Endothelial cell of umbilical vein (primary cell): ENCODE measurements around the gene CIZ1. TPM values are rescaled to one million over a fixed set of nuclear protein-coding genes. Genes with fewer than 3 reads are reported as not detected.

Source experiments
- BruUV-seq: library from RNA; stranded (reverse); fragments of 400-500 nt; replicated peaks from 2 replicates; lab custom pipeline; 2021; lab: Mats Ljungman, UMichigan
- CTCF ChIA-PET: fragments of 300-600, 350-600 bp; sonication (Branson Sonifier 250); formaldehyde crosslinking; loops from one replicate; lab custom pipeline; 2021; ENCODE audit warnings: antibody characterized with exemption, inconsistent platforms; lab: Charles Lee
- POLR2A ChIA-PET: fragments of 300-600, 350-600 bp; sonication (Branson Sonifier 250); formaldehyde crosslinking; loops from one replicate; lab custom pipeline; 2021; ENCODE audit warnings: antibody characterized with exemption, inconsistent platforms; lab: Charles Lee
- DNase-seq: peaks from one replicate; pipeline ENCODE4 v3.0.0-alpha.2; 2011; ENCODE audit warnings: low read depth, low spot score
- FAIRE-seq: peaks from 2 replicates; lab custom pipeline; 2011; peaks lifted over from hg19 to GRCh38; lab: Jason Lieb, UNC
- H2AFZ ChIP-seq: 2 replicates; pipeline ENCODE4 v1.6.0; 2012; ENCODE audit warnings: low read depth, low read length, control low read depth, inconsistent platforms
- H3K27ac ChIP-seq: 2 replicates; pipeline ENCODE4 v1.5.1; 2011; ENCODE audit warnings: low read depth, mild to moderate bottlenecking, control low read depth, low read length, moderate library complexity; ENCODE audit not compliant: insufficient read depth
- H3K27me3 ChIP-seq, 2 experiments: 2 replicates each; pipeline versions ENCODE4 v1.6.0 to v1.6.1; 2011; ENCODE audit warnings: low read length in 2 of 2, mixed read lengths in 1 of 2; ENCODE audit not compliant: control insufficient read depth in 2 of 2, insufficient read depth in 2 of 2
- H3K36me3 ChIP-seq, 2 experiments: 2 replicates in 1 of 2; 3 replicates in 1 of 2; pipeline ENCODE4 v1.5.1; 2011; ENCODE audit warnings: low read length in 2 of 2, mild to moderate bottlenecking in 1 of 2, moderate library complexity in 1 of 2; ENCODE audit not compliant: control insufficient read depth in 2 of 2, insufficient read depth in 2 of 2; ENCODE audit errors: extremely low read depth in 1 of 2
- H3K4me1 ChIP-seq: 3 replicates; pipeline ENCODE4 v1.5.1; 2011; ENCODE audit warnings: mild to moderate bottlenecking, low read length; ENCODE audit not compliant: control insufficient read depth, insufficient read depth; ENCODE audit errors: extremely low read depth
- H3K4me2 ChIP-seq: 2 replicates; pipeline ENCODE4 v1.6.1; 2011; ENCODE audit warnings: low read length, control low read depth, mixed read lengths; ENCODE audit not compliant: insufficient read depth
- H3K4me3 ChIP-seq, 3 experiments: fragments of 200-600 bp in 1 of 3; sonication (generic), shearing (Covaris generic) in 1 of 3; replicated peaks in 1 of 3; 2 replicates each; pipeline ENCODE4 v1.5.1; 2011 to 2016; ENCODE audit warnings: control low read depth in 3 of 3, low read length in 3 of 3, mild to moderate bottlenecking in 2 of 3, inconsistent platforms in 1 of 3, low read depth in 1 of 3, moderate library complexity in 1 of 3; ENCODE audit not compliant: insufficient read depth in 1 of 3
- H3K79me2 ChIP-seq: 2 replicates; pipeline ENCODE4 v1.6.0; 2012; ENCODE audit warnings: low read length, inconsistent platforms; ENCODE audit not compliant: control insufficient read depth, insufficient read depth
- H3K9ac ChIP-seq: replicated peaks from 2 replicates; pipeline ENCODE3; 2011; ENCODE audit warnings: low read length, control low read depth; ENCODE audit not compliant: insufficient read depth; ENCODE audit errors: extremely low read depth
- H3K9me1 ChIP-seq: replicated peaks from 3 replicates; pipeline ENCODE4 v1.6.0; 2011; ENCODE audit warnings: mild to moderate bottlenecking, low read length; ENCODE audit not compliant: control insufficient read depth, insufficient read depth; ENCODE audit errors: extremely low read depth
- H3K9me3 ChIP-seq: replicated peaks from 2 replicates; pipeline ENCODE4 v1.5.1; 2012; ENCODE audit warnings: low read length, inconsistent platforms; ENCODE audit not compliant: control insufficient read depth, insufficient read depth
- H4K20me1 ChIP-seq: replicated peaks from 2 replicates; pipeline ENCODE3; 2011; ENCODE audit warnings: mild to moderate bottlenecking, low read length; ENCODE audit not compliant: control insufficient read depth, insufficient read depth; ENCODE audit errors: extremely low read depth
- EZH2 ChIP-seq: IDR thresholded peaks from 2 replicates; pipeline ENCODE4 v1.6.1; 2012; ENCODE audit warnings: borderline replicate concordance, low read depth, mild to moderate bottlenecking, moderate library complexity, low read length, inconsistent platforms; ENCODE audit not compliant: severe bottlenecking
- FOS ChIP-seq: IDR thresholded peaks from 2 replicates; pipeline ENCODE4 v1.6.1; 2011; ENCODE audit warnings: mild to moderate bottlenecking, low read length, moderate library complexity, borderline replicate concordance; ENCODE audit not compliant: insufficient read depth
- GATA2 ChIP-seq: IDR thresholded peaks from 2 replicates; pipeline ENCODE4 v1.7.0; 2011; ENCODE audit warnings: low read depth, mild to moderate bottlenecking, moderate library complexity, mixed read lengths, low read length; ENCODE audit not compliant: insufficient read length, insufficient read depth
- JUN ChIP-seq: IDR thresholded peaks from 2 replicates; pipeline ENCODE4 v1.6.1; 2011; ENCODE audit warnings: borderline replicate concordance, low read depth; ENCODE audit not compliant: insufficient read length, insufficient read depth
- MYC ChIP-seq: IDR thresholded peaks from one replicate; pipeline ENCODE4 v1.6.1; 2011; ENCODE audit warnings: mild to moderate bottlenecking, low read depth, low read length
- POLR2A ChIP-seq: IDR thresholded peaks from 2 replicates; pipeline ENCODE4 v1.6.1; 2012; ENCODE audit warnings: low read depth, mild to moderate bottlenecking, control low read depth, low read length
- POLR2AphosphoS5 ChIP-seq: IDR thresholded peaks from 2 replicates; pipeline ENCODE4 v1.6.1; 2012; ENCODE audit warnings: low read depth, mild to moderate bottlenecking, control low read depth, low read length, moderate library complexity; ENCODE audit not compliant: insufficient read depth
- dilution Hi-C: fragments of 300-500 bp; cut with MboI; formaldehyde crosslinking; loops from one replicate; pipeline ENCODE4 v1.15.0; 2019; ENCODE audit warnings: low sequenced_read_pairs; ENCODE audit not compliant: extremely low pct_ligation_motif_present
- intact Hi-C: fragments of 100-400 bp; cut with micrococcal nuclease; formaldehyde crosslinking; loops from one replicate; pipeline ENCODE4 v1.10.0; 2022
- polyA plus RNA-seq, 4 experiments: library from polyadenylated mRNA; depleted of rRNA in 3 of 4; stranded (reverse) in 3 of 4; unstranded in 1 of 4; fragments of >200 nt; gene quantifications; 2 replicates each; pipeline versions ENCODE4 v1.2.1 to v1.2.3, GENCODE V29; 2011 to 2012; ENCODE audit warnings: missing spikeins in 1 of 4
- total RNA-seq: library from RNA; stranded (reverse); gene quantifications from 2 replicates; pipeline ENCODE4 v1.2.3, GENCODE V29; 2021
- TF ChIP-seq, protein P1 (sequence below): IDR thresholded peaks from 2 replicates; pipeline ENCODE4 v1.6.1; 2011; ENCODE audit not compliant: insufficient read depth, insufficient read length

The CIZ1 gene
- total and polyA plus RNA-seq, 2 donors (not counting 3 experiments of a cell fraction or from before 2014, with no cell fraction given), result 88.3 to 150 TPM

DNA sequence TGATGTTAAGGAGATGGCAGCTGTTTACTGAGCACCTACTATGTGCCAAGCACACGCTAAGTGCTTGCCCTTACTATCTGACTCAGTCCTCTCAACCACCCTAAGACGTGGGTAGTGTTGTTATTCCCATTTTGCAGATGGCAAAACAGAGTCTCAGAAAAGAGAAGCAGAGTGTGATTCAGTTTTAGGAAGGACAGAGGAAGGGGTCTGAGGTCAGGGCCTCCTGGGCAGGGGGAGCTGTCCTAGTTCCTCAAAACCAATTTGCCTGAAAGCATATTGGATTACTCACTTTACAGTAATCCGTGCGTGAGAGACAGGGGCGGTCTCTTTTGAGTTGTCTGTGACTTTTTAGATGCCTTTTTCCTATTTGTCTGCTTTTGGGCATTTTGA lies 35.0 kb upstream of the CIZ1 start:
- H3K9ac ChIP-seq, result no peak overlapping the region
- FAIRE-seq, result no peak
- dilution Hi-C loops, result no loop called here

DNA sequence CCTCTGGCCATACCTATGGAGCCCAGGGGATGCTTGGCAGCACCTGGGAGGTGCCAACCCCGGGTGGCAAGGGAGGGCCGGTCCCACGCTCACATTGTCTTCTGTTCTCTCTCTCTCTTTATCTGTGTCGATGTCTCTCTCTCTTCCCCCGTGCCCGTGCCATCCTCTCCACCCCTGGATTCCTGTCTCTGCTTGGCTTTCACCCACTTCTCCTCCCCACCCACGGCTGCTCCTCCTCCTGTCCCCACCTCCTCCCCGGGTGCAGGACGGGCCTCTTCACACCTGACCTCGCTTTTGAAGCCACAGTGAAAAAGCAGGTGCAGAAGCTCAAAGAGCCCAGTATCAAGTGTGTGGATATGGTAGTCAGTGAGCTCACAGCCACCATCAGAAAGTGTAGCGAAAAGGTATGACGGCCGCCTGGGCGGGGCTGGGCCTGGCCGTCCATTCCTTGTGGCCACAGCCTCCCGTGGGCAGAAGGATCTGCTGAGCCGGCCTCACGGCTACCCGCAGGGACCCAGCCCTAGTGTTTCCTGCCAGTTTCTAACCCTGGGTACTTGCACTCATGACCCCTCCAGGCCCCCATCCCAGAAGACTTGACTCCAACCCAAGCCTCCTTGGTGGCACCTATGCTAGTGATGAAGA lies 34.5 kb upstream of the CIZ1 start:
- H3K36me3 ChIP-seq, result no peaks in the 10 kb centered on the region
- no peaks in the 10 kb centered on the region for H3K4me1 ChIP-seq
- no peak overlapping the region for H2AFZ ChIP-seq
- no peak overlapping the region for H3K4me2 ChIP-seq
- CTCF ChIA-PET, result interaction anchor here (1.1 kb wide), 1 partner anchor 16 kb away, joined by 3 read pairs; no protein-coding TSS in a partner anchor
- H3K9me1 ChIP-seq, result no peaks in the 10 kb centered on the region
- TF ChIP-seq FOS, result no peak
- no peak for TF ChIP-seq EZH2
- no peak for TF ChIP-seq JUN
- TF ChIP-seq, protein P1, sequence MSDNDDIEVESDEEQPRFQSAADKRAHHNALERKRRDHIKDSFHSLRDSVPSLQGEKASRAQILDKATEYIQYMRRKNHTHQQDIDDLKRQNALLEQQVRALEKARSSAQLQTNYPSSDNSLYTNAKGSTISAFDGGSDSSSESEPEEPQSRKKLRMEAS, result no peak
- TF ChIP-seq GATA2, result no peak
- TF ChIP-seq MYC, result no peak
- no peak overlapping the region for H3K4me3 ChIP-seq
- H3K9ac ChIP-seq, result no peak overlapping the region
- no peak for DNase-seq
- POLR2A ChIA-PET, result no interaction called here
- no peak overlapping the region for H3K27ac ChIP-seq
- no TSS peak for BruUV-seq
- no peaks in the 10 kb centered on the region for H3K9me3 ChIP-seq
- no peaks in the 10 kb centered on the region for H3K27me3 ChIP-seq
- H4K20me1 ChIP-seq, result no peaks in the 10 kb centered on the region
- dilution Hi-C loops (no loop called here), intact Hi-C loops (no loop called here)
- no peak for FAIRE-seq
- no peaks in the 10 kb centered on the region for H3K79me2 ChIP-seq

More for the DNA sequence above, 35.0 kb upstream of the CIZ1 start:
- DNase-seq, result no peak
- H4K20me1 ChIP-seq, result no peaks in the 10 kb centered on the region
- no peaks in the 10 kb centered on the region for H3K36me3 ChIP-seq
- TF ChIP-seq MYC (no peak), FOS (no peak), POLR2AphosphoS5 (no peak), JUN (no peak), POLR2A (no peak)
- no peak overlapping the region for H3K4me2 ChIP-seq
- CTCF ChIA-PET, result no interaction called here
- no TSS peak for BruUV-seq
- H3K79me2 ChIP-seq, result no peaks in the 10 kb centered on the region
- H3K27me3 ChIP-seq, result no peaks in the 10 kb centered on the region
- no peaks in the 10 kb centered on the region for H3K9me3 ChIP-seq
- no peaks in the 10 kb centered on the region for H3K4me1 ChIP-seq
- no peaks in the 10 kb centered on the region for H3K9me1 ChIP-seq
- H3K4me3 ChIP-seq, result no peak overlapping the region
- H2AFZ ChIP-seq, result no peak overlapping the region
- POLR2A ChIA-PET, result no interaction called here
- intact Hi-C loops, result no loop called here
- no peak overlapping the region for H3K27ac ChIP-seq
